Endometrium (tissue), 2 donors: ENCODE data around the gene MAGI1.

Experiments
- FAIRE-seq: peaks from 2 replicates; lab custom pipeline; 2012; peaks lifted over from hg19 to GRCh38; lab: Jason Lieb, UNC
- donor health status: control.
- donor health status: control.

MAGI1 gene

DNA sequence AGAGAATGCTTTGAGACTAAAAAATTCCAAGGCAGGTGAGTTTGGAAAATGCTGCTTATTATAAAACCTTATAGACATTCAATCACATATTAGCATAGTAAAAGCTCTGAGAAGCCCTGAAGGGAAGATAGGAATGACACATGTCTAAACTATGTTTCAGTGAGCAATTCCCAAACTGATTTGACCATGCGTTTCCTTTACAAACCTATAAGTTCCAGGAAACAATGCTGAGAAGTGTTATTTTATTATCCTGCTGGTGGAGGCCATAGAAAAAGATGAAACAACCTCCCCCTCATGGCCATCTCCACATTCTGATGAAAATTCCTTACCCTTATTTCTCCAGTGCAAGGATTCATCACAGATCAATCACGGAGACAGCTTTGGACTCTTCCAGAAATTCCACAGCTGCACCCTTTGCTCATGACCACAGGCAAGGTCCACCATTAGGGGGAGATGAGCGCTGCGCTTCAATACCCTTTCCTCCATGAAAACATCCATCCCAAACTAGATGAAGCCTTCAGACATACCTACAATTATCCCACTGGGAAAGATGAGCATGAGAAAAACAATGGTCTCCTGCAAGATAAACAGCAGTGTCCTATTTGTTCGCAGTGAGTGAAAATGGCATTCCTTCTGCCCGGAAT is 372.1 kb downstream of the MAGI1 start:
- FAIRE-seq = no peak

DNA sequence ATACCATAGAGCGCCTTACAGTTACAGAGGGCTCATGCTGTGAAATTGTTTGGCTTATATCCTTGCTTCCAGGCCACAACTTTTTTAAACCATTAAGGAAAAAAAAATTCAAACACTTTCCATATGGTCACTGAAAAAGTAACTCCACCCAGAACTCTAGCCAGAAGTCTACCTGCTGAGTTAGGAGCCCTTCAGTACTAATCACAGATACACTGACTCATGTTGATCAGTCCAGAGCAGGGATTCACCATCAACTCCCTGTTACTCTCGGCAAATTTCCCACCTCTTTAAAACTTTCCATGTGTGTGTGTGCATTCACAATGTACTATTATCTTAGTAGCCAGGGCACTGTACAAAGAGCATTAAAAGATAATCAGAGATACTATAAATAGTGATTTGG is 372.8 kb downstream of the MAGI1 start:
- FAIRE-seq = no peak

- no peak for FAIRE-seq
These were observed 373.8 kb downstream of the MAGI1 start for GRCh38 chr3:65664931-65665330.

DNA sequence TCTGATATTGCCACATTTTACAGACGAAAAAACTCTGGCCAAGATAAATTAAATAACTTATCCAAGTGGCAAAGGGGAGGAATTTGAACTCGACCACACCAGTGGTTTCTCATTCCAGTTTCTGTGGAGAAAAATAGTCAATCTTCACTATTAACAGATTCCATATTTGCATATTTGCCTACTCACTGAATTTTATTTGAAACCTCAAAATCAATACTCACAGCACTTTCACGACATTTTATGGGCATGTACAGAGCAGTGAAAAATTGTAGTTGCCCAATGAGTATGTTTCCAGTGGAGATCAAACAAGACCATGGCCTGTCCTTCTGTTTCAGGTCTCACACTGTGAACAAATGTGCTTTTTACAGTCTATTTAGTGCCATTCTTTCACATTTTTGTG is 374.3 kb downstream of the MAGI1 start:
- no peak for FAIRE-seq

DNA sequence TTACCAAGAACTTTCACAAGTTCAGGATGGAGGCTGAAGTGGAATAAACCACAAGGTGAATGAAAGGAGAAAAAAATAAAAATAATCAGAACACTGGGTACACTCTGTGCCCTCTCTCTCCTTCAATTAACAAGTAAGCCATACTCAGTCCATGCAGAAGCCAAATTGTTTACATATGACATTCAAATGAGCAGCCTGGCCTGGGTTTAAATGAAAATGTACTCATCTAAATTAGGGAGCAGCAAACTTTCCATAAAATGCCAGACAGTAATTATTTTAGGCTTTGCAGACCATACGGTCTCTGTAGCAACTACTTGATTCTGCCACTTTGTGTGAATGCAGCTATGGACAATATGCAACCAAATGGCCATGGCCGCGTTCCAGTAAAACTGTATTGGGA is 376.6 kb downstream of the MAGI1 start:
- FAIRE-seq = no peak

DNA sequence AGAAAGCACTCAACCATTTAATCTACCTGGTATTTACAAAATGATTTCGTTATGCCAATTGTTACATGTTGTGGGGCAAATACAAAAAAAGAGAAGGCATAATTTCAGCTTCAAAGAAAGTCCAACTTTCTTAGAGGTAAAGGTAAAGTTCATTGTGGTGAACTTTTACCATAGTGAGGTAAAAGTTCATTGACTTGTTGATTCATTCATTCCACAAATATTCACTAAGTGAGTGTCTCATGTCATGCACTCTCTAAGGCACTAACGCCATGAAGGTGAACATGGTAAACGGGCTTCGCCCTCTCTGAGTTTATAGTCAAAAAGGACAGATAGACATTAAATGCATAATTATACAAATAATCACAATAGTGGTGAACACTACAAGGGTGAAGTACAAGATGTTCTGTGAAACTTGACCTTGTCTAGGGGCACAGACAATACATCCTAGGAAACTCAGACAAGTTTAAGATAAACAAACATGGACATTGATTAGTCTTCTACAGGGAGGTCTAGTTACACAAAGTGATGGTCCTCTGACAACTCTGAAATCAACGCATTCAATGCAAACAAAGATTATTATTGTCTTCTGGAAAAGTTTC is 378.6 kb downstream of the MAGI1 start:
- no peak for FAIRE-seq

DNA sequence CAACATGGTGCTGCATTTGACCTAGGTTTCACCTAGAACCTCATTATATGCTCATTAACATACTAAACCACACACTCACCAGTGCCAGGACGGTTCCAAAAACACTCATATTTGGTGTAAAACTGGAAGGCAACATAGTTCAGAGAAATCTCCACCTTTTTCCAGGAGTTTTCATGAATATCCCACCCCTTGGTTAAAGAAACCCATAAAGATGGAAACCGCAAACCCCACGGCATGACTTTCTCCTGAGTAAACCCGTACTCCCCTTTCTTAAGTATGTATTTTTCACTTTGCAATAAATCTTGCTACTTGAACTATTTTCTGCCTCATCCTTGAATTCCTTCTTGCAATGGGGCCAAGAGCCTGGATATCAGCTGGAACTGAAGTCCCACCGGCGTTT is 379.3 kb downstream of the MAGI1 start:
- no peak for FAIRE-seq

GRCh38 chr3:65658401-65658800 is 380.3 kb downstream of the MAGI1 start:
- FAIRE-seq = no peak

DNA sequence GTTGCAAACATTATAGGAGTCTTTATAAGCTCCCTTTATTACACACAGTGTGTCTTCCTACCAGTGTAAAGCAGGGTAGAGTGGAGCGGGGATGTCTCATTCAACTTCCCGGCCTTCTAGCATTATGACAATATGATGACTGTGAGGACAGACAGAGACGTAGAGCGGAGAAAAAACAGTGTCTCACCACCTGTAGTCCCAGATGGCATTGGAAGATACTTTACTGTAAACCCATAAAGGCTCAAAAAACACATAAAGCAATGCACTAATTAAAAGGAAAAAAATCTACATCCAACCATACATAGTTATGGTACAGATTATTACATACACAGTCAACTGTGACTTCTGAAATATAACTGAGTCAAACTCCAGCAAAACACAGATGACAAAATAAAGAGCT is 383.7 kb downstream of the MAGI1 start:
- FAIRE-seq = no peak

DNA sequence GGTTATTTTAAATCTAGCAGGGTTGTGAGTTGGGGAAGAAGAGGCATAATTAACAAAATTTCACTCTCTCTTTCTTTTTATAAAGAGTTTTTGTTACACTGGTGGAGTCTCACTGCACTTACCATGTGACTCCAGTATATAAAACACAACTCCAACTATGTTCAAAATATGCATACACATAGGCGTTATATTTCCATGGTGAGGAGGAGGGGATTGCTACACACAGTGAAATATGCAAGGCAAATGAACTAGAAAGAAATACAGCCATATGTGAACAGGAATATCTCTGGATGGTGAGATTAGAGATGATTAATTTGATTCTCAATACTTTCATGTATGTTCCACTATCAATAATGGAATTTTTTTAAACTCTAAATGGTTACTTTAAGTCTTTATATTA is 385.0 kb downstream of the MAGI1 start:
- FAIRE-seq = no peak

GRCh38 chr3:65650247-65650646 is 388.5 kb downstream of the MAGI1 start:
- no peak for FAIRE-seq

DNA sequence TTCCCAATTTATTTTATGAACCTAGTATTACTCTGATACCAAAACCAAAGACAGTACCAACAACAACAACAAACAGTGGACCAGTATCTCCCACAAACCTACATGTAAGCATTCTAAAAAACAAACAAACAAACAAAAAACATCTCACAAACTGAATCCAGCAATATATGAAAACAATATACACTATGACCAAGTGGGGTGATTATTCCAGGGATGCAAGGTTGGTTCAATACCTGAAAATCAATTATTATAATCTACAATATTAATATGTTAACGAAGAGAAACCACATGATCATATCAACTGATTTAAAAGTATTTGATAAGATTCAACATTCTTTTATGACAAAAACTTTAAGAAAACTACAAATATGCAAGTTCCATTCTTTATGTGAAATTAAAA is 391.3 kb downstream of the MAGI1 start:
- FAIRE-seq = no peak

GRCh38 chr3:65642883-65643282 is 395.8 kb downstream of the MAGI1 start:
- no peak for FAIRE-seq

- FAIRE-seq = no peak
These were observed 396.9 kb downstream of the MAGI1 start for GRCh38 chr3:65641777-65642176.

GRCh38 chr3:65641045-65641444 is 397.7 kb downstream of the MAGI1 start:
- no peak for FAIRE-seq

- FAIRE-seq = no peak
These were observed 399.3 kb downstream of the MAGI1 start for GRCh38 chr3:65639444-65639843.

DNA sequence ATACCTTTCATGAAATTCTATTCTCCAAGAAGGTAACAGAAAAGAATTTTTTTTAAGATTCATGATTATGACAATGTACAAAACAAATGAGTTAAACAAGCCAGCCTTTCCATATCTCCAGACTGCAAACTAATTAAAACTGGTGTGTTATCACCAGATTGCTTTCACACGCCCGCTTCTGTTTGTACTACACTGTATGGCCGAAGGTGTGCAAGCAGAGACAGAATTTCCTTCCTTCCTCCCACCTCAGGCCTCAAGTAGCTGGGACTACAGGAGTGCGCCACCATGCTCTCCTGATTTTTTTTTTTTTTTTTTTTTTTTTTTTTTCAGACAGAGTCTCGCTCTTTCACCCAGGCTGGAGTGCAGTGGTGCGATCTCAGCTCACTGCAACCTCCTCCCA is 400.4 kb downstream of the MAGI1 start:
- FAIRE-seq = no peak

- no peak for FAIRE-seq
These were observed 402.4 kb downstream of the MAGI1 start for GRCh38 chr3:65636326-65636725.

- no peak for FAIRE-seq
These were observed 403.1 kb downstream of the MAGI1 start for GRCh38 chr3:65635657-65636056.

- no peak for FAIRE-seq
These were observed 405.6 kb downstream of the MAGI1 start for GRCh38 chr3:65633018-65633638.

GRCh38 chr3:65632414-65632813 is 406.3 kb downstream of the MAGI1 start:
- FAIRE-seq = no peak

GRCh38 chr3:65628978-65629377 is 409.7 kb downstream of the MAGI1 start:
- FAIRE-seq = no peak

GRCh38 chr3:65627062-65627461 is 411.7 kb downstream of the MAGI1 start:
- no peak for FAIRE-seq

GRCh38 chr3:65625305-65625704 is 413.4 kb downstream of the MAGI1 start:
- no peak for FAIRE-seq
